LNCAP (cell line): ENCODE results near the gene RALGAPA1.

Experiments
- CTCF ChIP-seq: fragments of 450-650 bp; IDR thresholded peaks from 2 replicates; pipeline ENCODE4 v1.5.1; 2017; ENCODE audit warnings: mild to moderate bottlenecking

Gene RALGAPA1

GRCh38 chr14:35741345-35742031 lies 67.6 kb downstream of the RALGAPA1 start:
- TF ChIP-seq CTCF = no peak

GRCh38 chr14:35740215-35740614 lies 68.9 kb downstream of the RALGAPA1 start:
- no peak for TF ChIP-seq CTCF

- TF ChIP-seq CTCF = no peak
These were observed 78.2 kb downstream of the RALGAPA1 start for GRCh38 chr14:35730871-35731270.

- no peak for TF ChIP-seq CTCF
These were observed 81.3 kb downstream of the RALGAPA1 start for GRCh38 chr14:35727764-35728163.

- TF ChIP-seq CTCF = no peak
These were observed 83.2 kb downstream of the RALGAPA1 start for GRCh38 chr14:35725930-35726329.

GRCh38 chr14:35715079-35715478 lies 94.0 kb downstream of the RALGAPA1 start:
- no peak for TF ChIP-seq CTCF

GRCh38 chr14:35712466-35712865 lies 96.6 kb downstream of the RALGAPA1 start:
- no peak for TF ChIP-seq CTCF

GRCh38 chr14:35708062-35708461 lies 101.0 kb downstream of the RALGAPA1 start:
- TF ChIP-seq CTCF = no peak
